ENCODE data around the gene FAM25G.
"Not testable (repeated sequence)": the region's sequence is repeated elsewhere in the genome, so short reads cannot be mapped to it uniquely, and the experiment has no call there.

The FAM25G gene

GRCh38 chr10:47491600-47491999 is at the start of gene FAM25G:
TSS of gene FAM25G (minus strand) at chr10:47491700. CDS start at chr10:47491674, 26 bp downstream.
- not testable (repeated sequence) for DNase-seq (ENCODE audit: low read depth in 2 of 2, low spot score in 1 of 2)

DNA sequence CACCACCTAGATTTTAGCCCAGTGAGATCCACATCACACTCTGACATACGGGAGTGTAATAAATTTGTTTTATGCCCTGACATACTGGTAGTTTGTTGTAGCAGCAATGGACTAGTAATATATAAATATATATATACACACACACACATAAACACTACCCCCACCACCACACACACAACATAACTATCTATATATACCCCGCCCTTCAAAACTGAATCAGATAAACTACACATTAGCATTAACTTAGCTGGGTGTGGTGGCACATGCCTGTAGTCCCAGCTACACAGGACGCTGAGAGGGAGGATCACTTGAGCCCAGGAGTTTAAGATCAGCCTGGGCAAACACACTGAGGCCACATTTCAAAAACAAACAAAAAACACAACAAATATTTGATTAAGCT is 44.9 kb upstream of the FAM25G start:
- DNase-seq (ENCODE audit: low read depth in 2 of 2, low spot score in 1 of 2), result not testable (repeated sequence)

GRCh38 chr10:47523475-47523874 is 32.0 kb upstream of the FAM25G start, which contains the start of gene AGAP9:
TSS of gene AGAP9 (minus strand) at chr10:47523638. CDS start at chr10:47523526, 112 bp downstream.
- DNase-seq (ENCODE audit: low read depth in 2 of 2, low spot score in 1 of 2), result not testable (repeated sequence)

- not testable (repeated sequence) for DNase-seq (ENCODE audit: low read depth in 2 of 2, low spot score in 1 of 2)
Observed at GRCh38 chr10:47502313-47502712, 10.8 kb upstream of the FAM25G start.

GRCh38 chr10:47494226-47494625 is 2.7 kb upstream of the FAM25G start:
- DNase-seq (ENCODE audit: low read depth in 2 of 2, low spot score in 1 of 2), result not testable (repeated sequence)

- DNase-seq (ENCODE audit: low read depth in 2 of 2, low spot score in 1 of 2), result not testable (repeated sequence)
Observed at GRCh38 chr10:47489630-47490029, 1.9 kb downstream of the FAM25G start.

GRCh38 chr10:47485943-47486342 is 5.6 kb downstream of the FAM25G start:
- not testable (repeated sequence) for DNase-seq (ENCODE audit: low read depth in 2 of 2, low spot score in 1 of 2)

DNA sequence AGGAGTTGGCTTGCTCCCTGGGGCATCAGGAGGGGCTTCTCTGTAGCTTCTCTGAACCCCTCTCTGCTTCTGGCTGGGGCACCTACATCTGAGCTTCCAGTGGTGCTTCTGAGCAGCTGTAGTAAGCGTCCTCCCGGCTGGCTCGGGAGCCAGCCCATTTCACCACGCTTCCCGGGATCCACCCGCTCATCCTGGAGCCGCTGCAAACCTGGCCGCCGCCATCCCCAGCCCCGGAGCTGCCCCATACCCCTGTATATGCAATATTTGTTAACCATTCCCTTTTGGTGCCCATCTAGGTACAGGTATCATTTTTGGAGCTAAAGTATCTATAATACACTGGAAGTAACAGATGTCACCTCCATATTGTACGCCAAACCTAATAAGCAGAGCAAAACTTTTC is 6.7 kb downstream of the FAM25G start:
- DNase-seq (ENCODE audit: low read depth in 2 of 2, low spot score in 1 of 2), result not testable (repeated sequence)

- DNase-seq (ENCODE audit: low read depth in 2 of 2, low spot score in 1 of 2), result not testable (repeated sequence)
Observed at GRCh38 chr10:47483923-47484322, 7.6 kb downstream of the FAM25G start, which contains the start of gene ANXA8. TSS of gene ANXA8 (minus strand) at chr10:47484115. CDS start at chr10:47483933, 182 bp downstream.

- DNase-seq (ENCODE audit: low read depth in 2 of 2, low spot score in 1 of 2), result not testable (repeated sequence)
Observed at GRCh38 chr10:47482367-47482766, 9.1 kb downstream of the FAM25G start.

DNA sequence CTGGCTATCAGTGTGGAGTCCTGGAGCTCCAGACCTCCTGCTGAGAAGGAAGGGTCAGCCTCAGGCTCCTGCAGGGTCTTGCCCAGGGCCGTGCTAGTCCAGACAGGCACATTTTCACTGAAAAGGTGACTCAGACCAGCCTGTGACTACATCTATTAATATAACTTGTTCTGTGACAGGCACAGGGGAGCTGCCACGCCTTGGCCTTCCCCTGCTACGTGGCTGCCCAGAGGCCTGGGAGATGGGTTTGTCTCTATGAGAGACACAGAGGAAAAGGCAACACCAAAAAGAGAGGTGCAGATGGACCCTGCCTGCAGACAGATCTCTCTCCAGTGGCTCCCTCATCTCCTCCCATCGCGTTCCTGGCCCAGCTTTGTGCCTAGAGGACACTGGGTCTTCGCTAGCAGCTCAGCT is 9.7 kb downstream of the FAM25G start:
- not testable (repeated sequence) for DNase-seq (ENCODE audit: low read depth in 2 of 2, low spot score in 1 of 2)

DNA sequence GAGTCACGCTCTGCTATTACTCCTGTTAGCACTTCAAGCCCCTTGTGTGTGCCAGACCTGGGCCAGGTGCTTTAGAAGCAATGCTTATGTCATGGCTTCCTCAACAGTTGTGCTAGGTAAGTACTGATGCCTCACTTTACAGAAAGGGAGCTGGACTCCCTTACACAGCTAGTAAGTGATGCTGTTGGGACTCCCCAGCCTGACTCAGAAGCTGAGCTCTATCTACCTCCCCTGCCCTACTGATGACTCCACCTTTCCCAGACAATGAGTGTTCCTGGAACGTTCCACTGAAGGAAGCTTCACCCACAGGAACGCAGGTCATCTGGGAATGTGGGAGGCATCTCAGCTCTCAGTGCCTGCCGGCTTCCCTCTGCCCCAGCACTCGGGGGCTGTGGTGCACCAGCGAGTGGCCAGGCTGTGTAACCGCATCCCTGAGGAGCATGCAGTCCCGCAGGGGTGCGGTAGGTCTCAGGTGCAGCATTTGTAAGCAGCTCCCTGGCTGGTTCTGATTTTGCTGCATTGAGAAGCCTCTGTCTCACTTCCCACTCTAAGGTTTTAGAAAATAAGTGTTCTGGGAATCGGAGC is 10.2 kb downstream of the FAM25G start:
- not testable (repeated sequence) for DNase-seq (ENCODE audit: low read depth in 2 of 2, low spot score in 1 of 2)

DNA sequence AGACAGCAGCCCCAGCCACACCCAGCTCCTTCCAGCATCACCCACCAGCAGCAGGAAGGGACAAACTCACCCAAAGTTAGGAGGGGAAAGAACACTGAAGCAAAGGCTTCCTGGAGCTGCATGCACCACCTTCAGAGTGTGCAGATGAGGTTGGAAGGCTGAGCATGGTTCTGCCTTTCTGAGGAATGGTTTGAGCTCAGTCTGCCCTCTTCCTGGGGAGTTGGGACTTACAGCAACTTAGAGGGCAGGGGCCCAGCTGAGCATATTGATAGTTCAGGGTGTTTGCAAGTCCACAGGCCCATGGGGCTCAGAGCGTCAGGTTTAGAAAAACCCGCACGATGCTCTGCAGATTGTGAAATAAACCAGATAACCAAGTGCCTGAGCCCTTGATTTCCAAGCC is 11.4 kb downstream of the FAM25G start:
- DNase-seq (ENCODE audit: low read depth in 2 of 2, low spot score in 1 of 2), result not testable (repeated sequence)

DNA sequence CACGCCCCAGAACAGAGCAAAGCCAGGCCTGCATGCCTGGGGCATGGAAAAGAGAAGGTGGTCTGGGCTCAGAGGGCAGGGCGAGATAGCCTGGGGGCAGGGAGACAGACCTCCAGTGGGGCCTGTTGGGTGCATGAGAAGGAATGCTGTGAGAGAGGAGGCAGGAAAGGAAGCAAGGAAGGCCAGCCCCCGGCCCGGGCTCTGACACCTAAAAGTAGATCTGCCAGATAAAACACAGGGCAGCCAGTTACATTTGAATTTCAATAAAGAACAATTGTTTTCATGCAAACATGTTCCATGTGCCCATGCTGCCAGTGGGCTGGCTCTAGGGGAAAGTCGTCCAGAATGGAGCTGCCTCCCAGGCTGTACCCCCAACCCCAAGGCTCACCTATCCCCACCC is 13.4 kb downstream of the FAM25G start:
- DNase-seq (ENCODE audit: low read depth in 2 of 2, low spot score in 1 of 2), result not testable (repeated sequence)

GRCh38 chr10:47477078-47477477 is 14.4 kb downstream of the FAM25G start:
- not testable (repeated sequence) for DNase-seq (ENCODE audit: low read depth in 2 of 2, low spot score in 1 of 2)

DNA sequence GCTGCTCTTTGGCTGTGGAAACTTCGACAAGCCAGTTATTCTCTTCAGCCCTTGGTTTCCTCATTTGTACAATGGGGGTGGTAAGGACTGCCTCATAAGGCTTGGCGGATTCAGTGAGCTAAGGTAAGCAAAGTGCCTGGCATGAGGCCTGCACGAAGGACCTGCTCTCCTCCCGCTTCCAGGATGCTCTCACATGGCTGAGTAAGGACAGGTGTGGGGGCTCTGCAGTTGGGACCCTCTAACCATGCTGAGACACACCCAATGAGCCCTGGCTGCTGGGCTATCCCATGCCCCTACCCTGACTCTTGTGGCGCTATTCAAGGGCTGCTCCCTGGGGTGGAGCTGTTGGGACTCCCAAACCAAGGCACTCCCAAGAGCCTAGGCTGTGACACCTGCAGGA is 16.4 kb downstream of the FAM25G start:
- DNase-seq (ENCODE audit: low read depth in 2 of 2, low spot score in 1 of 2), result not testable (repeated sequence)

GRCh38 chr10:47473516-47473915 is 18.0 kb downstream of the FAM25G start:
- DNase-seq (ENCODE audit: low read depth in 2 of 2, low spot score in 1 of 2), result not testable (repeated sequence)

DNA sequence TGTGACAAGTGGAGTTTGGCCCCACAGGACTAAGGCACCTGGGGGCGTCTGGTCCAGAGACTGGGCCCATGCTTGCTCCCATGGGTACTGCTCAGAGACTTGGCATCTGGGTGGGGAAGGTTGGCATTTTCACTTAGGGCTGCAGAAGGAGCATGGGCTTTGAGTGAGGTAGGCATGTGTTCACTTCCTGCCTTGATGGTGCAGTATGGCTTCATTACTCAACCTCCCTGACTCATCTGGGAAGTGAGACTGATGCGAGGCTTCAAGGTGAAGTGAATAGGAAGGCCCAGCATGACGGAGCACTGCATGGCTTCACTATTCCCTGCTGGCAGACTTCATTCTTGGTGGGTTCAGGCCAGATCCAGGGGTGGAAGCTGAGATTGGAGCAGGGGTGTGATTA is 18.9 kb downstream of the FAM25G start:
- not testable (repeated sequence) for DNase-seq (ENCODE audit: low read depth in 2 of 2, low spot score in 1 of 2)

DNA sequence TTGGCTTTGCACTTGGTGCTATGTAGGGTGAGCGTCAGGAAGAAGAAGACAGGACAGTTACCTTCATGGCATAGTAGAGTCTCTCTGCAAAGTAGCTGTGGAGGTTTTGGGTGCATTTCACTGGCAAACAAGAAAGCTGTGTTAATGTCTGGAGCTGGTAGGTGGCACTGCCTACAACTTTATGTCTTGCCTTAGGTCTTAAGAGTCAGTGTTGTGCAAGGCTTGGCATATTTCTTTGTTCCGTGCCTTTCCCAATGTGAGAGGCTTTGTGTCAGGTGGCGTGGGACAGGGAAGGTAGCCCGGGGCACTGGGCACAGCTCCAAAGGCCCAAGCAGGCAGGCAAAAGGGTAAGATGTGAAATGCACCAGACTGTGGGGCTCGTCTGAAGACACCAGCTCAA is 19.4 kb downstream of the FAM25G start:
- not testable (repeated sequence) for DNase-seq (ENCODE audit: low read depth in 2 of 2, low spot score in 1 of 2)

GRCh38 chr10:47468731-47469528 is 22.6 kb downstream of the FAM25G start:
- not testable (repeated sequence) for DNase-seq (ENCODE audit: low read depth in 2 of 2, low spot score in 1 of 2)

DNA sequence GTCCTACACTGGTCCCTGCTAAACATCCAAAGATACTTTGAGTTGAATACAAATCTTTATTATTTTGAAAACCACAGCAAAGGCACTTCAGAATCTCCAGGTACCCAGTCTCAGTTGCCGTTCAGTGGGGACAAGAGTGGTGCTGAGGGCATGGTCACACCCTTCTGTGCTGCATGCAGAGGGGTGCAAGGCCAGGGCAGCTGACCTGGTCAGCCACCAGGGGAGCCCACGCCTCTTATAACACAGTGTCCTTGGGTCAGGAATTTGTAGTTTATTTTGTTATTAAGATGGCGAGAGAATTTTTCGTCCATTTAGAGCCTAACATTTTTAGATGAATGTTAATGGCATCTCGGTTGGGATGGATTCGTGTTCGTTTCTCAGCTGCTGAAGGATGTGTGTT is 23.5 kb downstream of the FAM25G start:
- not testable (repeated sequence) for DNase-seq (ENCODE audit: low read depth in 2 of 2, low spot score in 1 of 2)

DNA sequence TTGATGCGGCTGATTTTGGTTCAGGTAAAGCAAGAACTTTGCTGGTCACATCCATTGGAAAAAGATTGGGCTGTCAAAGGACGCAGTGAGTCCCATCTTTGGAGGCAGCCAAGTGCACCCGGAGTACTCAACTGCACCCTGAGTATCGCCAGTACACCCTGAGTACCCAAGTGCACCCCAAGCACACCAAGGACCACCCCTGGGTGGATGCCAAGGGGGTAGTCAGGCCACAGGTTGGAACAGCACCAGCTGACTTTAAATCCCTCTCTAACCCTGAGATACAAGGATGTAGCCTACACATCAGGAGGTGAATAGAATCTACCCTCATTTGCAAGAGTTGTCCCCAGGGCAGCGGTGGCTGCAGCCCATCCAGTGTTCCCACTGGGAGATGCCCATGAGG is 24.0 kb downstream of the FAM25G start:
- not testable (repeated sequence) for DNase-seq (ENCODE audit: low read depth in 2 of 2, low spot score in 1 of 2)
